SKM-1 treated with dmso at 0.1 percent for 144 hours (cell line): ENCODE results near the gene BIRC3.

Experiments
- DNase-seq: peaks from one replicate; lab custom pipeline; 2025; ENCODE audit not compliant: unreplicated experiment; lab: John Stamatoyannopoulos, UW

The BIRC3 gene

GRCh38 chr11:102317099-102317767 lies at the start of gene BIRC3:
Gene BIRC3 (plus strand): TSS chr11:102317484. CDS start chr11:102324510, 7,026 bp downstream.
- DNase-seq, result peak; percentile 56

- DNase-seq, result no peak
Observed at GRCh38 chr11:102267609-102268008, 49.7 kb upstream of the BIRC3 start.

GRCh38 chr11:102268083-102268984 lies 49.0 kb upstream of the BIRC3 start:
- DNase-seq, result no peak

- no peak for DNase-seq
Observed at GRCh38 chr11:102268985-102269470, 48.3 kb upstream of the BIRC3 start.

GRCh38 chr11:102269927-102270326 lies 47.4 kb upstream of the BIRC3 start:
- no peak for DNase-seq

GRCh38 chr11:102272047-102272824 lies 45.0 kb upstream of the BIRC3 start:
- no peak for DNase-seq

- DNase-seq, result no peak
Observed at GRCh38 chr11:102274628-102275027, 42.7 kb upstream of the BIRC3 start.

- no peak for DNase-seq
Observed at GRCh38 chr11:102276362-102276761, 40.9 kb upstream of the BIRC3 start.

- DNase-seq, result no peak
Observed at GRCh38 chr11:102276783-102277182, 40.5 kb upstream of the BIRC3 start.

GRCh38 chr11:102279641-102280170 lies 37.6 kb upstream of the BIRC3 start:
- DNase-seq, result no peak

- DNase-seq, result no peak
Observed at GRCh38 chr11:102280245-102280833, 36.9 kb upstream of the BIRC3 start.

GRCh38 chr11:102283116-102283485 lies 34.2 kb upstream of the BIRC3 start:
- DNase-seq, result peak; percentile 54

GRCh38 chr11:102284008-102284407 lies 33.3 kb upstream of the BIRC3 start:
- no peak for DNase-seq

GRCh38 chr11:102286292-102286691 lies 31.0 kb upstream of the BIRC3 start:
- no peak for DNase-seq

GRCh38 chr11:102287964-102288724 lies 29.1 kb upstream of the BIRC3 start:
- DNase-seq, result peak; percentile 74

- DNase-seq, result no peak
Observed at GRCh38 chr11:102288725-102289083, 28.6 kb upstream of the BIRC3 start.

- no peak for DNase-seq
Observed at GRCh38 chr11:102289592-102289991, 27.7 kb upstream of the BIRC3 start.

- no peak for DNase-seq
Observed at GRCh38 chr11:102291831-102292230, 25.5 kb upstream of the BIRC3 start.

GRCh38 chr11:102292933-102293332 lies 24.4 kb upstream of the BIRC3 start:
- DNase-seq, result no peak
